ENCODE measurements around the gene ST3GAL6. TPM values are rescaled to one million over a fixed set of nuclear protein-coding genes. Genes with fewer than 3 reads are reported as not detected.

The ST3GAL6 gene
- total RNA-seq, 3 donors from 2014 or later: 0.24 TPM; not detected in 2

DNA sequence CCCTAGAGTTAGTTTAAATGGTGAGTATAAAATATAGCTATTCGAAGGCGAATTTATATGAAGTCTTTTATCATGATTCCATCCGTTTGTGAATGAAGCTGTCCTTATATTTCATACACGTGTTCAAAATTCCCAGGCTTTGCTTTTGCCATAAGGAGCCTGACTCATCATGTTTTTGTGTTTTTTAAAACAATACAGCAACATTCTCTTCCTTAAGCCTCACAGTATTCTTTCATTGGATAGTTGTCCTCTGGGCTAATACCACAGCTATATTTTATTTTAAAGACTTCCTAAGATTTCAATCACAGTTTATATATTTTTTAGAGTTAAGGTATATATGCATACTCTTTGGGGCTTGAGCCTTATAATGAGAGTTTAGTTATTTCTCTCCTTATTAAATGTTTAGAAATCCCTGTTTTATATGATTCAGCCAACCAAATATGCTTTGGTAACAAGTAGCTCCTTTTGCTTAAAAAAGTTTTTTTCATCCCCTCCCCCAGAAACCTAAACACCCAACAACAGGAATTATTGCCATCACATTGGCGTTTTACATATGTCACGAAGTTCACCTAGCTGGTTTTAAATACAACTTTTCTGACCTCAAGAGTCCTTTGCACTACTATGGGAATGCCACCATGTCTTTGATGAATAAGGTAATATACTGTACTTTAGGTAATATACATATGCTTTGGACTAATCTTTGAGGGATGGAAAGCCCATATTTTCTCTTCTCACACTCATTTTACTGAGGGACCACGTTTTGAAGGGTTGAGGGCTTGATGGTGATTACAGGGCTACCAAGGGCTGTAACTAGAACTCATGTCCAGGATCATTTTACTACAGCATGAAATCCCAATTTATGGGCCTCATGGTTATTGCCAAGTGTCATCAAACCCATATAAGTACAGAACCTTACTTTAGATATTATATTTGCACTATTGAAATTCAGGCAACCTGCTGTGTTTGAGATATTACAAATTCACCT is 28.5 kb downstream of the ST3GAL6 start:
- H3K9me3 Mint-ChIP-seq: no peaks in the 10 kb centered on the region
- peaks cover 9% of the 10 kb centered on the region for H3K27me3 Mint-ChIP-seq (ENCODE audit: low read depth)
- ATAC-seq: no peak
- H3K36me3 Mint-ChIP-seq (ENCODE audit: insufficient read depth): no peaks in the 10 kb centered on the region
- H3K4me3 Mint-ChIP-seq: no peak overlapping the region
- no peak for DNase-seq
- H3K4me1 Mint-ChIP-seq (ENCODE audit: low read depth): no peaks in the 10 kb centered on the region

DNA sequence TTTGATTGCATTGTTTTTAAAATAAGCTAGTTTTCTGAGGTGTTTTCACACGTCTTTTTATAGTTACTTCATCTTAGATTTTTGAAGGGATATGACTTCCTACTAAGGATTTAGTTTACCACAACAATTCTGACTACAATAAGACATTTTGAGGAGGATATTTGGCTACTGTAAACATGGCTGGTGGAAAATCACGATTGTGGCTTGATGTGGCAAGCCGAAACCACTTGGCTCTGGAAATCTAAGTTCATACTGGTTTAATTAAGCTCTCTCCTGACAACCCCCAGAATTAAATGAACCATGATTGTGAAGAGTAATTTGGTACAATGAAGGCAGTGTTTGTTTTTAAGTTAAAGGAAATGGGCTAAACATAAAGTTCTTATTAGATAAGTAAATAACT is 30.8 kb downstream of the ST3GAL6 start:
- Mint-ChIP-seq H3K36me3 (ENCODE audit: insufficient read depth) (no peaks in the 10 kb centered on the region), H3K27me3 (ENCODE audit: low read depth) (peaks cover 6% of the 10 kb centered on the region), H3K4me3 (no peak overlapping the region), H3K9me3 (no peaks in the 10 kb centered on the region), H3K4me1 (ENCODE audit: low read depth) (no peaks in the 10 kb centered on the region)
- no peak for DNase-seq
- no peak for ATAC-seq

DNA sequence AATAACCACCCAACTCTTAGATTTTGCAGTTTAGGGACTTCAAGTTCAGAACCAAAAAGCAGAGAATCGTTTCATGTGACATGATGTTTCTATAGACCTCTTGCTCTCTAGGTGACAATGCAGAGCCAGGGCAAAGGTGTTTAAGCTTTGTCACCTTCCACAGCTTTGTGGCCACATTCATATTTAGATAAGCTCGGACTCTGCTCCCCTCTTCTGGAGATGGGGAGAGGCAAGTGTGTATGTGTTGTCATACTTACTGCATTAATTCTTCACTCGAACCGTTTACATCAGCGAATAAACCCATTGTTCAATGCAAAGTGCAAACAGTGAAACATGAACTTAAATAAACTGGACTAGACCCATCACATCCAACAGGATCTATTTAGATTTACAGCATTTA is 33.2 kb downstream of the ST3GAL6 start:
- Mint-ChIP-seq H3K36me3 (ENCODE audit: insufficient read depth) (no peaks in the 10 kb centered on the region), H3K4me3 (no peak overlapping the region), H3K27me3 (ENCODE audit: low read depth) (peaks cover 6% of the 10 kb centered on the region), H3K4me1 (ENCODE audit: low read depth) (no peaks in the 10 kb centered on the region), H3K9me3 (no peaks in the 10 kb centered on the region)
- no peak for ATAC-seq
- DNase-seq: no peak

DNA sequence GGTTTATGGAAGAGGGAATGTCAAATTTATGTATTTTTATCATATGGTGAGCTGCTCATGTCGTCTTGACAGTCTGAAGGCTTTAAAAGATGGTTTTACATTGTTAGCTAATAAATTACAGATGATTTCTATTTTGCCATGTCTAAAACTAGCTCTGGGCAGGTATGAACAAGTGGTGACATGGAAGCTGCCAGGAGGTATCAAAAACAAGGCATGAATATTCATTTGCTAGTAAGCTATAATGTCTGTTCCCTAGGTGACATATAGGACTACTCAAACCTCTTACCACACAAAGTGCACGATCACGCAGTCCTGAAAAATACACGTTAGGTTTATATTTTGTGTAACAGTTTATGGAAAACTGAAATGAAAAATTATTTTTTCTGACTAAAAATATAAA is 34.8 kb downstream of the ST3GAL6 start:
- DNase-seq: no peak
- H3K9me3 Mint-ChIP-seq: no peaks in the 10 kb centered on the region
- no peaks in the 10 kb centered on the region for H3K36me3 Mint-ChIP-seq (ENCODE audit: insufficient read depth)
- H3K4me3 Mint-ChIP-seq: no peak overlapping the region
- no peak for ATAC-seq
- no peaks in the 10 kb centered on the region for H3K4me1 Mint-ChIP-seq (ENCODE audit: low read depth)
- peaks cover 6% of the 10 kb centered on the region for H3K27me3 Mint-ChIP-seq (ENCODE audit: low read depth)

DNA sequence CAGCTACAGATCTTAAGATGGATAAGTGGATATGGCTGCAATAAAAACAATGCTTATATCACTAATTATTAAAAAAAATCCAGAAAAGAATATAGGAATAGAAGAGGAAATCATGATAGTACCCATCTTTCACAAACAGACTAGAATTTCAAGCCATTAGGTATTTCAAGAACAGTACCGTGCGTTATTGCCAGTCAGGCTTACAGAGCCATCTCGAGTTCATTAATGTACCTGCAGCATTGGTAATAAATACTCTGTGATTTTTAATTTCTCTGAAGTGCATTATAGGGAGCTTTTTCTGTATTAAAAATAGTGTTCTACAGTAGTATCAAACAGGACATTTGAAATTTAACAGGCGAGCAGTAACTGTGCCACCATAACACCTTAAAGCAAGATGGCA is 35.7 kb downstream of the ST3GAL6 start:
- DNase-seq (no peak), ATAC-seq (no peak)
- Mint-ChIP-seq H3K36me3 (ENCODE audit: insufficient read depth) (no peaks in the 10 kb centered on the region), H3K9me3 (no peaks in the 10 kb centered on the region), H3K4me1 (ENCODE audit: low read depth) (no peaks in the 10 kb centered on the region), H3K4me3 (no peak overlapping the region), H3K27me3 (ENCODE audit: low read depth) (peaks cover 2% of the 10 kb centered on the region)

DNA sequence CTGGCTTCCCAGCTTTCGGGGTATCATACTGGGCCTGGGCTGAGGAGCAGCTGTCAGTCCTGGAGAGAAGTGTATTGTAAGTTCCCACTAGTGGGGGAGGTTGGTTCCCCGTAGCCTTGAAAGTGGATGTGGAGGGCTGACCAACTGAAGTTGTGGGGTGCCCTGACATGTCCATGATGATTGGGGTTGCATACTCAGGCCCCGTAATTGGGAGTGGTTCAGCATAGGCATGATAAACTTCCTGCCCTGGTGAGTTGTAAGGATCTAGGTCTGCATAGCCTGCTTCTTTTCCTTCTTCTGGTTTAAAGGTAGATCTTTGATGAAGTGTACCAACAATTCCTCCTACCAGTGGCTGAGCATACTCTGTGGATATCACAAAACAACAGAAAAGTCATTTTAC is 36.3 kb downstream of the ST3GAL6 start:
- Mint-ChIP-seq H3K4me3 (no peak overlapping the region), H3K4me1 (ENCODE audit: low read depth) (no peaks in the 10 kb centered on the region), H3K27me3 (ENCODE audit: low read depth) (no peaks in the 10 kb centered on the region), H3K9me3 (no peaks in the 10 kb centered on the region), H3K36me3 (ENCODE audit: insufficient read depth) (no peaks in the 10 kb centered on the region)
- ATAC-seq (no peak), DNase-seq (no peak)

DNA sequence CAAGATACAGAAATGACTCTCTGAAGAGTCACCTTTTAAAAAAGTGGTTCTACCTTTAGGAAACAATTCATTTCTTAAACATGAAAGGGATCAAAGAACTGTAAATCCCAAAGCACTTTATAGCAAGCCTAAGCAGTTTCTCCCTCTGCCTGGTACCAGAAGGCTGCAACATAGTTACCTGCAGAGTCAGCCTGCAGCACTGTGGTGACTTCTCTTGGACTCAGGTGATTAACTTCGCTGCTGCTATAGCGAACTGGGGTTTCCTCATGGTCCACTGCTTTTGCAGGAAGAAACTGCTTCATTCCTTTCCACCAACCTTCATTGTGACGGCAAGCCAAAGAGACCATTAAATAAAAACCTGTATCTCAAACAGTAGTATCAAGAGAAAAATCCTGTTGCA is 37.3 kb downstream of the ST3GAL6 start:
- H3K9me3 Mint-ChIP-seq: no peaks in the 10 kb centered on the region
- H3K27me3 Mint-ChIP-seq (ENCODE audit: low read depth): no peaks in the 10 kb centered on the region
- no peak for ATAC-seq
- H3K36me3 Mint-ChIP-seq (ENCODE audit: insufficient read depth): peaks cover under 1% of the 10 kb centered on the region
- no peaks in the 10 kb centered on the region for H3K4me1 Mint-ChIP-seq (ENCODE audit: low read depth)
- no peak for DNase-seq
- no peak overlapping the region for H3K4me3 Mint-ChIP-seq

DNA sequence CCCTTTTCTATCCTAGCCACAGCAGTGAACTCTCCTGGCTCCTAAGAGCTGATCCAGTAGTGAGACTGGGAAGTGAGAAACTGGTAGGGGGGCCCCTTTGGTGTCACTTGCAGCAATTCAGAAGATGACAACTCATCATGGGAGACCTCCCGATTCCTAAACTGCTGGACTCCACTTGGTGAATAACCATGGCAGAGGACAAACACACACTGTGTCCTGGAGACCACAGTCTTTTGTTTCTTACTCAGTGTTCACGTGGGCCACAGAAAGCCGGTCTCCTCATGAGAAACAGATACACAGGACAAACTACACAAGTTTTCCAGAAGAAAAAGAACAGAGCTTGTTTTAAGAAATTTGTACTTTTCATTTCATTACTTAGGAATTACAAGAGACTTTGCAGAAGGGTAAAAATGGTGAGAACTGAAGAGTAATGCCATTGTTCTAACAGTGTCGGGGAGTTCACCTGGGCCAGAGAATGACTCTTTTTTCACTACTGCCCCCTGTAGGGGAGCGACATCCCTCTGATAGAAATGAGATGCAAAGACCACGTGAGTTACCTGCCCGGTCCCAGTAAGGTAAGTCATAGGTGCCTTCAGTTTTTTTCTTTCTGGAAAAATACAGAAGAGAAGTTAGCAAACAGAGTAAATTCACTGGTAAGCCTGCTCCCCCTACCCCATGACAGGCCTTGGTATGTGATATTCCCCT is 38.1 kb downstream of the ST3GAL6 start:
- ATAC-seq (no peak), DNase-seq (no peak)
- no peak overlapping the region for H3K4me3 Mint-ChIP-seq
- H3K27me3 Mint-ChIP-seq (ENCODE audit: low read depth): no peaks in the 10 kb centered on the region
- H3K4me1 Mint-ChIP-seq (ENCODE audit: low read depth): no peaks in the 10 kb centered on the region
- no peaks in the 10 kb centered on the region for H3K9me3 Mint-ChIP-seq
- H3K36me3 Mint-ChIP-seq (ENCODE audit: insufficient read depth): peaks cover 2% of the 10 kb centered on the region

DNA sequence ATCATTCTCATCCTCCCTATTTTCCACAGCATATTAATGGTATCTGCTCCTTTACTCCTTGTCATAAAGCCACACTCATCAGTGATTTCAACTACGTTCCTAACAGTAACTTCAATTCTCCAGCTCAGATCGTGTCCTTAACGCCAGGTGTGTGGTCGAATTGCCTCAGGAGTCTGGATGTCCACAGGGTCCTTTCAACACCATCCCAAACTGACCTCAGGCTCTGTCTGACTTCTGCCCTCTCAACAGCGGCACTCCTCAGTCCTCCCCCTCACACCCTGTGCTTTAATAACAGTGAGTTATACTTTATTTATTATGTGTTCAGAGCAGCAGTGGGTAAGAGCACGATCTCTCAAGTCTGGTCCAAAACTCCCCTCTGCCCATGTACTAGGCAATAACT is 42.4 kb downstream of the ST3GAL6 start:
- H3K4me1 Mint-ChIP-seq (ENCODE audit: low read depth): no peaks in the 10 kb centered on the region
- DNase-seq: no peak
- H3K27me3 Mint-ChIP-seq (ENCODE audit: low read depth): no peaks in the 10 kb centered on the region
- H3K9me3 Mint-ChIP-seq: no peaks in the 10 kb centered on the region
- no peak for ATAC-seq
- H3K36me3 Mint-ChIP-seq (ENCODE audit: insufficient read depth): peaks cover 5% of the 10 kb centered on the region
- H3K4me3 Mint-ChIP-seq: no peak overlapping the region

DNA sequence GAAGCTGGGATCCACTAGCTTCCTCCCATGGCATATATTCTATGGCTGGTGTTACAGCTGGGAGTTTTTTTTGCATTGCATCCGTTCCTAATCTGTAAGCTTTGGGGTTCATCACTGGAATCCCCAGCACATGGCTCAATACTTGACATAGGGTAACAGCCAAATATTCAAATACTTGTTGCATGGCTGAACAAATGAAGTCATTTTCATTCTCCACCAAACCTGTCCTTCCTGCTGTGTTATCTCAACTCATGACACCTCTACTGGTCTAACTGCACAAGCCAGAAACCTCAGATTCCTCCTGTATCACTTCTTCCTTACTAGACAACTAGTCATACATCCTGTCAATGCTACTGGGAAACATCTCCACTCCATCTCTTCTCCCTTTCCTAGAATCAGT is 43.4 kb downstream of the ST3GAL6 start:
- peaks cover 5% of the 10 kb centered on the region for H3K36me3 Mint-ChIP-seq (ENCODE audit: insufficient read depth)
- no peaks in the 10 kb centered on the region for H3K4me1 Mint-ChIP-seq (ENCODE audit: low read depth)
- no peaks in the 10 kb centered on the region for H3K27me3 Mint-ChIP-seq (ENCODE audit: low read depth)
- ATAC-seq: no peak
- no peak for DNase-seq
- no peaks in the 10 kb centered on the region for H3K9me3 Mint-ChIP-seq
- H3K4me3 Mint-ChIP-seq: no peak overlapping the region

DNA sequence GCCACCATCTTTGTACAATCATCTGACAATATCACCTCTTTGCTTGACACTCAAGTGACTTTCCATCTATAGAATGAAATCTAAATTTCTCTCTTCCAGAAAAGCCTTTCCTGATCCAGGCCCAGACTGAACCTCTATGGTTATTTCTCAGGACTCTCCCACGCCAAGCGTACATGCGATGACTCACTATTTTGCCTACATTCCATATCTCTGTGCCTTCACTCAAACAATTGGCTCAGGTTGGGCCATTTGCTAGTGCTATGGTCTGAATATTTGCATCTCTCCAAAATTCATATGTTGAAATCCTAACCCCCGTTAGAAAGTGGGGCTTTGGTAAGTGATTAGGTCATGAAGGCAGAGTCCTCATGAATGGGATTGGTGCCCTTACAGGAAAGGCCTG is 43.9 kb downstream of the ST3GAL6 start:
- ATAC-seq: no peak
- peaks cover 5% of the 10 kb centered on the region for H3K36me3 Mint-ChIP-seq (ENCODE audit: insufficient read depth)
- H3K4me1 Mint-ChIP-seq (ENCODE audit: low read depth): no peaks in the 10 kb centered on the region
- no peaks in the 10 kb centered on the region for H3K27me3 Mint-ChIP-seq (ENCODE audit: low read depth)
- DNase-seq: no peak
- H3K9me3 Mint-ChIP-seq: no peaks in the 10 kb centered on the region
- H3K4me3 Mint-ChIP-seq: no peak overlapping the region

DNA sequence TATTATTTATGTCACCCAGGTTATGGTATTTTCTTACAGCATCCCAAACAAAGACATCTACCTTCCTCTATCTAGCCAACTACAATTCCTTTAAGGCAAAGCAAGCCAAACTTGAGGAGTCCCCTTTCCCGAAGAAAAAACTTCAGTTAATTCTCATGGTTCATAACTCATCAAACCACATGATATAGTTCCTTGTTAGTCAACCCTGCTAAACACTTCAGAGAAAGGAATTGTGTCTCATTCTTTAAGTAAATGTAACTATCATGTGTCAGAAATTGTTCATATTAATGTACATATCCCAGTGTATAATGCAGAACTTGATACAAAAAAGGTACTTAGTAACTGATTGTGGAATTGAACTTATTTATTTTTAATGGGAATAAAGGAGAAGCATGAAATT is 44.4 kb downstream of the ST3GAL6 start:
- Mint-ChIP-seq H3K9me3 (no peaks in the 10 kb centered on the region), H3K36me3 (ENCODE audit: insufficient read depth) (peaks cover 5% of the 10 kb centered on the region), H3K27me3 (ENCODE audit: low read depth) (no peaks in the 10 kb centered on the region), H3K4me3 (no peak overlapping the region), H3K4me1 (ENCODE audit: low read depth) (no peaks in the 10 kb centered on the region)
- no peak for ATAC-seq
- DNase-seq: no peak

DNA sequence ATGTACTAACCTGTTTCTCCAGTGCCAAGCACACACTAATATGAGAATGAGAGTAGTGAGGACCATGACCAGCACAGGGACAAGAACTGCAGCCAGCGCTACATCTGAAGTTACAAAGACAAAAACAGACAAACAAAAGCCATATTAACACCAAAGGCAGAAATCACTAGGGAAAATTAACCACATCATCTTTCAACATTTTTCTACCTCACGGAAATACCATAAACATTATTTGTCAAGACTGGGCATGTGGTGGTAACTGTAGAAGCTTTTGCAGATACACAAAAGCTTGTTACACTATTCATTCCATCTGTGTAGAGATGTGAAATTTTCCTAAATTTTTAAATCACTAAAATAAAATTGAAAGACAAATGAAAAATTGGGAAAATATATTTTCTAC is 44.9 kb downstream of the ST3GAL6 start:
- Mint-ChIP-seq H3K27me3 (ENCODE audit: low read depth) (no peaks in the 10 kb centered on the region), H3K4me1 (ENCODE audit: low read depth) (no peaks in the 10 kb centered on the region), H3K36me3 (ENCODE audit: insufficient read depth) (peaks cover 5% of the 10 kb centered on the region), H3K9me3 (no peaks in the 10 kb centered on the region), H3K4me3 (no peak overlapping the region)
- no peak for DNase-seq
- ATAC-seq: no peak

DNA sequence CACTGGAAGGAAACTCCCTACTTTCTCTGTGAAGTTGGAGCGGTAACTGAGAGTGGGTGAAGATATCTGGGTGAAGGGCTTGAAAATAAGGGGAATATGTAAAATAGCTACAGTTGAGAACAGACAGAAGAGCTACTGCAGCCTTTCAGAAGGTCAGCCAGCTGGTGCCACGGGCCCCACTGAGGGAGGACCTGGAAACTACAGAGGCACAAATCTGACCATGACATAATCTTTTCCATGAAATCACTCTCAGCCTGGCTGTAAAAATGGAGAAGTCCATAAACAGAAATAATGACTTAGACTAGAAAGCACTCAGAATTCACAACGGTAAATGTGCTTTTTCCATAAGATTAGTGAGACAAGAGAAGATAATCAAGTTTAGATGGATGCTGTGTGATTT is 46.4 kb downstream of the ST3GAL6 start:
- Mint-ChIP-seq H3K27me3 (ENCODE audit: low read depth) (no peaks in the 10 kb centered on the region), H3K36me3 (ENCODE audit: insufficient read depth) (peaks cover 5% of the 10 kb centered on the region), H3K9me3 (no peaks in the 10 kb centered on the region), H3K4me1 (ENCODE audit: low read depth) (no peaks in the 10 kb centered on the region), H3K4me3 (no peak overlapping the region)
- ATAC-seq (no peak), DNase-seq (no peak)

DNA sequence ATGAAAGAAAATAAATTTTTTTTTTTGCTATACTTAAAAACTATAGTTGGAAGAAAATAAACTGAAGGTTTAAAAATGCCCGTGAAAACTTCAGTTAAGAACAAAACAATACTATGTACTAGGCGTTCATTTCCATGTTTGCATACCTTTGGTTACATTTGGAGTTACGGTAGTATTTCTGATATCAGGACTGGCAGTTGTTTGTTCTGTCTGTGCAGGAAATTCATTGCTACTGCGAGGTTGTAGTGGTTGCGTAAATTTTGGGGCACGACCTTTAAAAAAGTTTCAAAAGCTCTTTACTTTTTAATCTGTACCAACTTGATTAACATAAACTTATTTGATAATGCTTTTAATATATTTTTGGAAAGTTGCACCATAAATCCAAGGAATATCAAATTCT is 47.9 kb downstream of the ST3GAL6 start:
- DNase-seq: no peak
- Mint-ChIP-seq H3K4me1 (ENCODE audit: low read depth) (no peaks in the 10 kb centered on the region), H3K9me3 (no peaks in the 10 kb centered on the region), H3K27me3 (ENCODE audit: low read depth) (no peaks in the 10 kb centered on the region), H3K36me3 (ENCODE audit: insufficient read depth) (peaks cover 3% of the 10 kb centered on the region), H3K4me3 (no peak overlapping the region)
- ATAC-seq: no peak

All from activated T-cell treated with anti-CD3 and anti-CD28 coated beads, Interleukin-2, amount 50 U/mL, for 4 hours (primary cell).